Suppressor macrophage treated with lipopolysaccharide for 1 hour (primary cell): ENCODE measurements around the gene LTF.

Experiments used
- DNase-seq, 3 donors: peaks; one replicate each; pipeline ENCODE4 v3.0.0-alpha.2; 2020 to 2022

Gene LTF

DNA sequence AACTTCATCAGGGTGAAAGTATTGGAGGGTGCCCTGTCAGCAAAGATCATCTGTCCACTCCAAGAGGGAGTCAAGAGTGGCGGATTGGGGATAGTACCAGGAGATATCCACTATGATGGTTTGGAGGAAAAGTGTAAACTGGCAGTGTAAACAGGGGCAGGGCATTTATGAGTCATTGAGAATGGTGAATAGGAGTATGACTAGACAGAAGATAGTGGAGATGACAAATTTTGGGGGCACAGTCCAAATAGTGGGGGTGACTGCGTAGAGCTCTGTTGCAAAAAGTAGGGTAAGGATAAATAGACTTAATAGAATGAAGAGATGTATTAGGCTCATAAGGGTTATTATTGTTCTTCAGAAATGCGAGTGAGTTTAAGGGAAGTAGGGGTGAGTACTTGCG is 75.9 kb downstream of the LTF start:
- DNase-seq, result peak in 2 of 3 donors; percentile 24 to 55

DNA sequence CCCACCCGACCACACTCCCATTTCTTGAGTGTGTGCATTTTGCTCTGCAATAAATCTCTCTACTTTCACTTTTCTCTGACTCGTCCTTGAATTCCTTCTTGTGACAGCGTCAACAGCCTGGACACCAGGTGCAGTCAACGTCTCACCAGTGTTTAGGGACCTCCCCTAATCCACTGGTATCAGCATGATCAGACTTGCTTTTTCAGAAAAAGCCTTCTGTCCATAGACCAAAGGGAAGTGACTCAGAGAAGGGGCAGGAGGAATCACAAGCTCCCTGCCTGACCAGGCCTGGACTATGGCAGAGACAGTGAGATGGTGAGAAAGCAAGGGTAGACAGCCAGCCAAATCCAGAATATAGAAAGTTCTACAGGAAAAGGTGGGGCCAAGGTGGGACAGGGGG is 78.5 kb downstream of the LTF start:
- peak; percentile 87 to 92 (median 88) for DNase-seq
